Endothelial cell of umbilical vein (primary cell): Measurements from ENCODE around the gene GALNT13. TPM values are rescaled to one million over a fixed set of nuclear protein-coding genes. Genes with fewer than 3 reads are reported as not detected.

ENCODE experiments used
- BruUV-seq: library from RNA; stranded (reverse); fragments of 400-500 nt; replicated peaks from 2 replicates; lab custom pipeline; 2021; lab: Mats Ljungman, UMichigan
- CTCF ChIA-PET: fragments of 300-600, 350-600 bp; sonication (Branson Sonifier 250); formaldehyde crosslinking; loops from one replicate; lab custom pipeline; 2021; ENCODE audit warnings: antibody characterized with exemption, inconsistent platforms; lab: Charles Lee
- POLR2A ChIA-PET: fragments of 300-600, 350-600 bp; sonication (Branson Sonifier 250); formaldehyde crosslinking; loops from one replicate; lab custom pipeline; 2021; ENCODE audit warnings: antibody characterized with exemption, inconsistent platforms; lab: Charles Lee
- DNase-seq: peaks from one replicate; pipeline ENCODE4 v3.0.0-alpha.2; 2011; ENCODE audit warnings: low read depth, low spot score
- FAIRE-seq: peaks from 2 replicates; lab custom pipeline; 2011; peaks lifted over from hg19 to GRCh38; lab: Jason Lieb, UNC
- H2AFZ ChIP-seq: 2 replicates; pipeline ENCODE4 v1.6.0; 2012; ENCODE audit warnings: low read depth, low read length, control low read depth, inconsistent platforms
- H3K27ac ChIP-seq: 2 replicates; pipeline ENCODE4 v1.5.1; 2011; ENCODE audit warnings: low read depth, mild to moderate bottlenecking, control low read depth, low read length, moderate library complexity; ENCODE audit not compliant: insufficient read depth
- H3K27me3 ChIP-seq, 2 experiments: 2 replicates each; pipeline versions ENCODE4 v1.6.0 to v1.6.1; 2011; ENCODE audit warnings: low read length in 2 of 2, mixed read lengths in 1 of 2; ENCODE audit not compliant: control insufficient read depth in 2 of 2, insufficient read depth in 2 of 2
- H3K36me3 ChIP-seq, 2 experiments: 2 replicates in 1 of 2; 3 replicates in 1 of 2; pipeline ENCODE4 v1.5.1; 2011; ENCODE audit warnings: low read length in 2 of 2, mild to moderate bottlenecking in 1 of 2, moderate library complexity in 1 of 2; ENCODE audit not compliant: control insufficient read depth in 2 of 2, insufficient read depth in 2 of 2; ENCODE audit errors: extremely low read depth in 1 of 2
- H3K4me1 ChIP-seq: 3 replicates; pipeline ENCODE4 v1.5.1; 2011; ENCODE audit warnings: mild to moderate bottlenecking, low read length; ENCODE audit not compliant: control insufficient read depth, insufficient read depth; ENCODE audit errors: extremely low read depth
- H3K4me2 ChIP-seq: 2 replicates; pipeline ENCODE4 v1.6.1; 2011; ENCODE audit warnings: low read length, control low read depth, mixed read lengths; ENCODE audit not compliant: insufficient read depth
- H3K4me3 ChIP-seq, 3 experiments: fragments of 200-600 bp in 1 of 3; sonication (generic), shearing (Covaris generic) in 1 of 3; replicated peaks in 1 of 3; 2 replicates each; pipeline ENCODE4 v1.5.1; 2011 to 2016; ENCODE audit warnings: control low read depth in 3 of 3, low read length in 3 of 3, mild to moderate bottlenecking in 2 of 3, inconsistent platforms in 1 of 3, low read depth in 1 of 3, moderate library complexity in 1 of 3; ENCODE audit not compliant: insufficient read depth in 1 of 3
- H3K79me2 ChIP-seq: 2 replicates; pipeline ENCODE4 v1.6.0; 2012; ENCODE audit warnings: low read length, inconsistent platforms; ENCODE audit not compliant: control insufficient read depth, insufficient read depth
- H3K9ac ChIP-seq: replicated peaks from 2 replicates; pipeline ENCODE3; 2011; ENCODE audit warnings: low read length, control low read depth; ENCODE audit not compliant: insufficient read depth; ENCODE audit errors: extremely low read depth
- H3K9me1 ChIP-seq: replicated peaks from 3 replicates; pipeline ENCODE4 v1.6.0; 2011; ENCODE audit warnings: mild to moderate bottlenecking, low read length; ENCODE audit not compliant: control insufficient read depth, insufficient read depth; ENCODE audit errors: extremely low read depth
- H3K9me3 ChIP-seq: replicated peaks from 2 replicates; pipeline ENCODE4 v1.5.1; 2012; ENCODE audit warnings: low read length, inconsistent platforms; ENCODE audit not compliant: control insufficient read depth, insufficient read depth
- H4K20me1 ChIP-seq: replicated peaks from 2 replicates; pipeline ENCODE3; 2011; ENCODE audit warnings: mild to moderate bottlenecking, low read length; ENCODE audit not compliant: control insufficient read depth, insufficient read depth; ENCODE audit errors: extremely low read depth
- EZH2 ChIP-seq: IDR thresholded peaks from 2 replicates; pipeline ENCODE4 v1.6.1; 2012; ENCODE audit warnings: borderline replicate concordance, low read depth, mild to moderate bottlenecking, moderate library complexity, low read length, inconsistent platforms; ENCODE audit not compliant: severe bottlenecking
- FOS ChIP-seq: IDR thresholded peaks from 2 replicates; pipeline ENCODE4 v1.6.1; 2011; ENCODE audit warnings: mild to moderate bottlenecking, low read length, moderate library complexity, borderline replicate concordance; ENCODE audit not compliant: insufficient read depth
- GATA2 ChIP-seq: IDR thresholded peaks from 2 replicates; pipeline ENCODE4 v1.7.0; 2011; ENCODE audit warnings: low read depth, mild to moderate bottlenecking, moderate library complexity, mixed read lengths, low read length; ENCODE audit not compliant: insufficient read length, insufficient read depth
- JUN ChIP-seq: IDR thresholded peaks from 2 replicates; pipeline ENCODE4 v1.6.1; 2011; ENCODE audit warnings: borderline replicate concordance, low read depth; ENCODE audit not compliant: insufficient read length, insufficient read depth
- MYC ChIP-seq: IDR thresholded peaks from one replicate; pipeline ENCODE4 v1.6.1; 2011; ENCODE audit warnings: mild to moderate bottlenecking, low read depth, low read length
- POLR2A ChIP-seq: IDR thresholded peaks from 2 replicates; pipeline ENCODE4 v1.6.1; 2012; ENCODE audit warnings: low read depth, mild to moderate bottlenecking, control low read depth, low read length
- POLR2AphosphoS5 ChIP-seq: IDR thresholded peaks from 2 replicates; pipeline ENCODE4 v1.6.1; 2012; ENCODE audit warnings: low read depth, mild to moderate bottlenecking, control low read depth, low read length, moderate library complexity; ENCODE audit not compliant: insufficient read depth
- dilution Hi-C: fragments of 300-500 bp; cut with MboI; formaldehyde crosslinking; loops from one replicate; pipeline ENCODE4 v1.15.0; 2019; ENCODE audit warnings: low sequenced_read_pairs; ENCODE audit not compliant: extremely low pct_ligation_motif_present
- intact Hi-C: fragments of 100-400 bp; cut with micrococcal nuclease; formaldehyde crosslinking; loops from one replicate; pipeline ENCODE4 v1.10.0; 2022
- polyA plus RNA-seq, 4 experiments: library from polyadenylated mRNA; depleted of rRNA in 3 of 4; stranded (reverse) in 3 of 4; unstranded in 1 of 4; fragments of >200 nt; gene quantifications; 2 replicates each; pipeline versions ENCODE4 v1.2.1 to v1.2.3, GENCODE V29; 2011 to 2012; ENCODE audit warnings: missing spikeins in 1 of 4
- total RNA-seq: library from RNA; stranded (reverse); gene quantifications from 2 replicates; pipeline ENCODE4 v1.2.3, GENCODE V29; 2021
- TF ChIP-seq, protein P1 (sequence below): IDR thresholded peaks from 2 replicates; pipeline ENCODE4 v1.6.1; 2011; ENCODE audit not compliant: insufficient read depth, insufficient read length
- TF ChIP-seq, protein P2 (sequence below), 2 donors: IDR thresholded peaks; 1 replicate in 1 of 2; 2 replicates in 1 of 2; pipeline ENCODE4 v1.5.1; 2011; ENCODE audit warnings: low read length in 2 of 2, mild to moderate bottlenecking in 2 of 2, moderate library complexity in 2 of 2, control low read depth in 1 of 2, inconsistent platforms in 1 of 2, low read depth in 1 of 2; ENCODE audit not compliant: insufficient read depth in 1 of 2; ENCODE audit errors: extremely low read depth in 1 of 2

Gene GALNT13
- total and polyA plus RNA-seq, 2 donors (not counting 3 experiments of a cell fraction or from before 2014, with no cell fraction given) = 0.06 TPM; not detected in 1

DNA sequence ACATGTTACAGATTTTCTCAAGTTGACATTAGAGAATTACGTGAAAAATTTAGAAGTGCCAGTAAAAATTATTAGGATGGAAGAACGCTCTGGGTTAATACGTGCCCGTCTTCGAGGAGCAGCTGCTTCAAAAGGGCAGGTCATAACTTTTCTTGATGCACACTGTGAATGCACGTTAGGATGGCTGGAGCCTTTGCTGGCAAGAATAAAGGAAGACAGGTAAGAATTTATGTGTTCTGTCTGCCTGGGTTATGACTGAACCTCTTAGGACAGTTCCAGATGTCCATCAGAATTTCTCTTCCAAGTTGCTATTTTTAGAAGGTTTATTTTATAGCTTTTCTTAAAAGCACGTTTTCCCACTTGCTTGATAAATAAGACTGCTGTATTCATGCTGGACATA lies 371.0 kb downstream of the GALNT13 start:
- FAIRE-seq = no peak
- POLR2A ChIA-PET = no interaction called here
- dilution Hi-C loops = no loop called here

More for the DNA sequence above, 371.0 kb downstream of the GALNT13 start:
- BruUV-seq = no TSS peak
- intact Hi-C loops = loop anchor here (5.0 kb wide), 1 partner anchor 1170 kb away; no protein-coding TSS in a partner anchor
- Histone ChIP-seq H3K4me2 (no peak overlapping the region), H3K9me1 (no peaks in the 10 kb centered on the region), H3K36me3 (no peaks in the 10 kb centered on the region), H2AFZ (no peak overlapping the region), H3K27ac (no peak overlapping the region), H3K4me1 (no peaks in the 10 kb centered on the region), H3K4me3 (no peak overlapping the region), H3K9ac (no peak overlapping the region), H4K20me1 (no peaks in the 10 kb centered on the region), H3K27me3 (no peaks in the 10 kb centered on the region), H3K9me3 (no peaks in the 10 kb centered on the region), H3K79me2 (no peaks in the 10 kb centered on the region)
- no peak for TF ChIP-seq EZH2
- TF ChIP-seq, protein P1, sequence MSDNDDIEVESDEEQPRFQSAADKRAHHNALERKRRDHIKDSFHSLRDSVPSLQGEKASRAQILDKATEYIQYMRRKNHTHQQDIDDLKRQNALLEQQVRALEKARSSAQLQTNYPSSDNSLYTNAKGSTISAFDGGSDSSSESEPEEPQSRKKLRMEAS = no peak
- no peak for TF ChIP-seq FOS
- TF ChIP-seq, protein P2, sequence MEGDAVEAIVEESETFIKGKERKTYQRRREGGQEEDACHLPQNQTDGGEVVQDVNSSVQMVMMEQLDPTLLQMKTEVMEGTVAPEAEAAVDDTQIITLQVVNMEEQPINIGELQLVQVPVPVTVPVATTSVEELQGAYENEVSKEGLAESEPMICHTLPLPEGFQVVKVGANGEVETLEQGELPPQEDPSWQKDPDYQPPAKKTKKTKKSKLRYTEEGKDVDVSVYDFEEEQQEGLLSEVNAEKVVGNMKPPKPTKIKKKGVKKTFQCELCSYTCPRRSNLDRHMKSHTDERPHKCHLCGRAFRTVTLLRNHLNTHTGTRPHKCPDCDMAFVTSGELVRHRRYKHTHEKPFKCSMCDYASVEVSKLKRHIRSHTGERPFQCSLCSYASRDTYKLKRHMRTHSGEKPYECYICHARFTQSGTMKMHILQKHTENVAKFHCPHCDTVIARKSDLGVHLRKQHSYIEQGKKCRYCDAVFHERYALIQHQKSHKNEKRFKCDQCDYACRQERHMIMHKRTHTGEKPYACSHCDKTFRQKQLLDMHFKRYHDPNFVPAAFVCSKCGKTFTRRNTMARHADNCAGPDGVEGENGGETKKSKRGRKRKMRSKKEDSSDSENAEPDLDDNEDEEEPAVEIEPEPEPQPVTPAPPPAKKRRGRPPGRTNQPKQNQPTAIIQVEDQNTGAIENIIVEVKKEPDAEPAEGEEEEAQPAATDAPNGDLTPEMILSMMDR (IDR thresholded peaks at IDR 0.05; ENCODE audit: extremely low read depth in 1 of 2, insufficient read depth in 1 of 2, low read depth in 1 of 2, low read length in 2 of 2) = no peak
- no peak for TF ChIP-seq JUN
- TF ChIP-seq POLR2A = no peak
- TF ChIP-seq MYC = no peak
- no peak for TF ChIP-seq GATA2
- TF ChIP-seq POLR2AphosphoS5 = no peak
- CTCF ChIA-PET = no interaction called here
- DNase-seq = no peak
